Fibroblast of villous mesenchyme (primary cell): ENCODE measurements around the gene DDX28. TPM values are rescaled to one million over a fixed set of nuclear protein-coding genes. Genes with fewer than 3 reads are reported as not detected.
"Not testable (repeated sequence)": the region's sequence is repeated elsewhere in the genome, so short reads cannot be mapped to it uniquely, and the experiment has no call there.

Experiments used
- DNase-seq: peaks from one replicate; pipeline ENCODE4 v3.0.0-alpha.2; 2010; ENCODE audit warnings: low read depth
- H3K4me3 ChIP-seq: 2 replicates; pipeline ENCODE4 v1.5.1; 2011; ENCODE audit warnings: low read depth, mild to moderate bottlenecking, low read length
- total RNA-seq: library from RNA; depleted of rRNA; stranded (reverse); fragments of >200 nt; gene quantifications from 2 replicates; pipeline ENCODE4 v1.2.3, GENCODE V29; 2012
- TF ChIP-seq, protein P1 (sequence below): IDR thresholded peaks from 2 replicates; pipeline ENCODE4 v1.5.1; 2012; ENCODE audit warnings: low read depth, mild to moderate bottlenecking, low read length; ENCODE audit not compliant: insufficient read depth

DDX28 gene
- total RNA-seq, 1 donor = 12.1 TPM

DNA sequence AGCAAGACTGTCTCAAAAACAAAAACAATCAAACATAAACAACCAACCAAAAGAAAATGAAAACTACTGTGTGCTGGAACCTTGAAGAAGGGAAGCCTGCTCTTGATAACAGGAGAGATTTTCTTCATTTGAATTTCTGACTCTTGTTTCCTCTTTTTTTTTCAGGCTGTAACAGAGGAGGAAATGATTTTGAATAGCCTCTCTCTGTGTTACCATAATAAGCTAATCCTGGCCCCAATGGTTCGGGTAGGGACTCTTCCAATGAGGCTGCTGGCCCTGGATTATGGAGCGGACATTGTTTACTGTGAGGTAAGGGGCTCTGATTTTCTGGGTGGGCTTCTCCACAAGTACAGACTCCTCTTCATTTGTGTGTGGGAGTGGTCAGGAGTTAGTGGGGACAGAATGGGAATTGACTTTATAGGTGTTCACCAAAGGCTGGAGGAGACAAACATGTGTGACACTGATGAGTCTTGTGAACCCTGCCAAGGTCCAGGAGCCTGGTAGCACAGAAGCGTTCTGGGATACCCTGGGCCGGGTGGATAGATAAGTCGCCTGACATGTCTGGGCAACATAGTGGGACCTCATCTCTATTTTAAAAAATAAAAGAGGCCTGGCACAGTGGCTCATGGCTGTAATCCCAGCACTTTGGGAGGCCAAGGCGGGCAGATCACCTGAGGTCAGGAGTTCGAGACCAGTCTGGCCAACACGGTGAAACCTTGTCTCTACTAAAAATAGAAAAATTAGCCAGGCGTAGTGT, 15.0 kb upstream of the DDX28 start:
- TF ChIP-seq, protein P1, sequence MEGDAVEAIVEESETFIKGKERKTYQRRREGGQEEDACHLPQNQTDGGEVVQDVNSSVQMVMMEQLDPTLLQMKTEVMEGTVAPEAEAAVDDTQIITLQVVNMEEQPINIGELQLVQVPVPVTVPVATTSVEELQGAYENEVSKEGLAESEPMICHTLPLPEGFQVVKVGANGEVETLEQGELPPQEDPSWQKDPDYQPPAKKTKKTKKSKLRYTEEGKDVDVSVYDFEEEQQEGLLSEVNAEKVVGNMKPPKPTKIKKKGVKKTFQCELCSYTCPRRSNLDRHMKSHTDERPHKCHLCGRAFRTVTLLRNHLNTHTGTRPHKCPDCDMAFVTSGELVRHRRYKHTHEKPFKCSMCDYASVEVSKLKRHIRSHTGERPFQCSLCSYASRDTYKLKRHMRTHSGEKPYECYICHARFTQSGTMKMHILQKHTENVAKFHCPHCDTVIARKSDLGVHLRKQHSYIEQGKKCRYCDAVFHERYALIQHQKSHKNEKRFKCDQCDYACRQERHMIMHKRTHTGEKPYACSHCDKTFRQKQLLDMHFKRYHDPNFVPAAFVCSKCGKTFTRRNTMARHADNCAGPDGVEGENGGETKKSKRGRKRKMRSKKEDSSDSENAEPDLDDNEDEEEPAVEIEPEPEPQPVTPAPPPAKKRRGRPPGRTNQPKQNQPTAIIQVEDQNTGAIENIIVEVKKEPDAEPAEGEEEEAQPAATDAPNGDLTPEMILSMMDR = no peak
- no peak overlapping the region for H3K4me3 ChIP-seq
- no peak for DNase-seq

DNA sequence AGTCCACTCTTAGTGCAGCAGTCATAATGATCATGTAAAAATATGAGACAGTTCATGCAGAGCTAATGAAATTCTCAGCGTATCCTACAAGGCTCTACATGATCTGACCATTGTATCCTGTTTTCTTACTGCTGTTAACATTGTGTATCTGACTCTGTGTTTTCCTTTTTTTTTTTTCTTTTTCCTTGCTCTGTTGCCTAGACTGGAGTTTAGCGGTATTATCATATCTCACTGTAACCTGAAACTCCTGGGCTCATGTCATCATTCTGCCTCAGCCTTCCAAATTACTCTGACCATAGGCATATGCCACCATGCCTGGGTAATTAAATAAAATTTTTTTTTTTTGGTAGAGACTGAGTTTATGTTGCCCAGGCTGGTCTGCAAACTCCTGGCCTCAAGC, 12.2 kb upstream of the DDX28 start:
- TF ChIP-seq, protein P1 = no peak
- DNase-seq = no peak
- H3K4me3 ChIP-seq = no peak overlapping the region

DNA sequence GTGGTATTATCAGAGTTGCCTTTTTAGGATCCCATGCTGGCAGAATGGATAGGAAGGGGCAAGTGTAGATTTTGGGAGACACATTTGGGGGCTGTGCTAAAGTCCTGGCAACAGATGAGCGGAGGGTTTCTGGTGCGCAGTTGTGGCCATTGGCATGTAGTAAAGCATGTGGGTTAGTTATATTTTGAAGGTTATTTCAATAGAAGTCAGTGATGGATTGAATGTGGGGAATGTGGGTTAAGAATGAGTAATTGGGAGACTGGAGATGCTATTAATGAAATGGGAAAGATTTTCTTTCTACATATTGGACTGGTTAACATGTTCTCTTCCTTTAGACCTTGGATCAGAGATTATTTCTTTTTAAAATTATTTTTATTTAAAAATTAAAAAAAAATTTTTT, 10.1 kb upstream of the DDX28 start:
- TF ChIP-seq, protein P1 = no peak
- H3K4me3 ChIP-seq = no peak overlapping the region
- no peak for DNase-seq

DNA sequence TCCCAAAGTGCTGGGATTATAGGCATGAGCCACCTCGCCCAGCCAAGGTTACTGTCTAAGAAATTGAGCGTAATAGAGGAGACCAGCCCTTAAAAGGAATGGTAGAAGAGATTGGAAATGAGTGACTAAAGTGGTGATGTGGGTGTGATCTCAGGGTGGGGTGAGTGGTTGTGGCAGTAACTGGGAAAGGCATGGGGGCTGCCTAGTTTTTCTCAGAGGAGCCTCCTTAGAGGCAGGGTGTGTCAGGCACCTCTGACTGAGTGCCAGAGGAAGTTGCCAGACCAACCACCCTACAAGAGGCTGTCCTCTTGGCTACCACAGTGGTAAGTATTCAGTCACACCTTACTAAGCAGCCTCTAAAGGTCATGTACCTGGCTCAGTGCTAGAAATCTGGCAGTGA, 8.9 kb upstream of the DDX28 start:
- no peak for DNase-seq
- H3K4me3 ChIP-seq = no peak overlapping the region
- TF ChIP-seq, protein P1 = no peak

DNA sequence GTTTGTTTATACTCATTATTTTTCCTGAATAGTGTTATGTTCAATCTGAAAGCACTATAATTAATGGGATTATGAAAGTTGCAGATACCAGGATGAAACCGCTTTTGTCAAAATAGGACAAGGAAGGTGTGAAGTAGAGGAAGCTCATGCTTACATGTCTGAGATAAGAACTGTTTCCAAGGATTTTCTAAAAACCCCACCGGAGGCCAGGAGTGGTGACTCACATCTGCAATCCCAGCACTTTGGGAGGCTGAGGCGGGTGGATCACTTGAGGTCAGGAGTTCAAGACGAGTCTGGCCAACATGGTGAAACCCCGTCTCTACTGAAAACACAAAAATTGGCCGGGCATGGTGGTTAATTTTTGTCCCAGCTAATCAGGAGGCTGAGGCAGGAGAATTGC, 7.1 kb upstream of the DDX28 start:
- DNase-seq = peak; percentile 86
- H3K4me3 ChIP-seq = not testable (repeated sequence)

DNA sequence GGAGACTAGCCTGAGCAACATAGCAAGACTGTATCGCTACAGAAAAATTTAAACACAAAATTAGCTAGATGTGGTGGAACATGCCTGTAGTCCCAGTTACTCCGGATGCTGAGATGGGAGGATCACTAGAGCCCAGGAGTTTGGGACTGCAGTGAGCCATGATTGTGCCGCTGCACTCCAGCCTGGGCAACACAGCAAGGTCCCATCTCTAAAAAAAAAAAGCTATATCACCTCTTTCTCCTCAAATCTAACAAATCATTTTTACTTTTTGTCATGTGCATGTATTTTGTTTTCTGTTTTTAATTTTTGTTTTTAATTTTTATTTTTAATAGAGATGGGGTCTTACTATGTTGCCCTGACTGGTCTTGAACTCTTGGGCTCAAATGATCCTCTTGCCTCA, 6.0 kb upstream of the DDX28 start:
- DNase-seq = no peak
- H3K4me3 ChIP-seq = no peak overlapping the region
- TF ChIP-seq, protein P1 = no peak

DNA sequence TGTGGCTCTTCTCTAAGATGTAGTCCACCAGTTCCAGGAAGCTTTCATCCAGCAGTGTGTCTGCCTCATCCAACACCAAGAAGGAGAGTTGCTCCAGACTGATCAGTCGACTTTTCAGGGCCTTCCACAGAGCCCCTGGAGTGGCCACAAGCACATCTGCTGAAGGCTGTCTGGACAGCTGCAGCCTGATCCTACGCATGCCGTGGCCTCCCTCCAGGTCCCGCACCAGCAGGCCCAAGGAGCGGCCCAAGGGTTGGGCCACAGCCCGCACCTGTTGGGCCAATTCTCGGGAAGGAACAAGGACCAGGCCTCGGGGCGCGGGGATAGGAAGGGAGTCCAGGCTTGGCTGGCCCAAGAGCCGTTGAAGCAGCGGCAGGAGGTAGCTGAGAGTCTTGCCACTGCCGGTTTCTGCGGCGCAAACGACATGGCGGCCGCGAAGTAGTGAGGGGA, 729 bp downstream of the DDX28 start:
- H3K4me3 ChIP-seq = peak overlapping the region; percentile 90
- TF ChIP-seq, protein P1 = no peak
- no peak for DNase-seq
